Activated T-helper 1 cell treated with anti-CD3 and anti-CD28 coated beads, Interleukin-12 subunit alpha, Interleukin-12 subunit beta, Interleukin-2, Interleukin-4 antibody, amounts not matched to agents 30 ng/mL and 10 ng/mL and 1 ng/mL, durations not matched to agents 14 hours and 24 hours and 36 hours (primary cell): ENCODE measurements around the gene RPP25. TPM values are rescaled to one million over a fixed set of nuclear protein-coding genes. Genes with fewer than 3 reads are reported as not detected.

ENCODE experiments used
- DNase-seq: peaks from one replicate; pipeline ENCODE4 v3.0.0; 2021; ENCODE audit warnings: low spot score
- H3K27ac Mint-ChIP-seq: one replicate; pipeline ENCODE4 v1.8.0; 2021; ENCODE audit warnings: mild to moderate bottlenecking, mixed read lengths
- H3K27me3 Mint-ChIP-seq: one replicate; pipeline ENCODE4 v1.8.0; 2022; ENCODE audit warnings: mild to moderate bottlenecking, moderate library complexity, mixed read lengths; ENCODE audit not compliant: insufficient read depth
- H3K36me3 Mint-ChIP-seq: one replicate; pipeline ENCODE4 v1.8.0; 2021; ENCODE audit warnings: low read depth, mixed read lengths
- H3K4me1 Mint-ChIP-seq: one replicate; pipeline ENCODE4 v1.8.0; 2021; ENCODE audit warnings: low read depth, mixed read lengths
- H3K4me3 Mint-ChIP-seq: one replicate; pipeline ENCODE4 v1.8.0; 2021; ENCODE audit warnings: mild to moderate bottlenecking, moderate library complexity, mixed read lengths
- H3K9me3 Mint-ChIP-seq: one replicate; pipeline ENCODE4 v1.8.0; 2021; ENCODE audit warnings: mixed read lengths
- intact Hi-C: fragments of 100-400 bp; cut with micrococcal nuclease; formaldehyde crosslinking; loops from one replicate; pipeline ENCODE4 v1.15.1; 2024
- total RNA-seq: library from RNA; stranded (reverse); gene quantifications from 2 replicates; pipeline ENCODE4 v1.2.3, GENCODE V29; 2022

RPP25 gene
- total RNA-seq, 1 donor from 2014 or later: 15.3 TPM

DNA sequence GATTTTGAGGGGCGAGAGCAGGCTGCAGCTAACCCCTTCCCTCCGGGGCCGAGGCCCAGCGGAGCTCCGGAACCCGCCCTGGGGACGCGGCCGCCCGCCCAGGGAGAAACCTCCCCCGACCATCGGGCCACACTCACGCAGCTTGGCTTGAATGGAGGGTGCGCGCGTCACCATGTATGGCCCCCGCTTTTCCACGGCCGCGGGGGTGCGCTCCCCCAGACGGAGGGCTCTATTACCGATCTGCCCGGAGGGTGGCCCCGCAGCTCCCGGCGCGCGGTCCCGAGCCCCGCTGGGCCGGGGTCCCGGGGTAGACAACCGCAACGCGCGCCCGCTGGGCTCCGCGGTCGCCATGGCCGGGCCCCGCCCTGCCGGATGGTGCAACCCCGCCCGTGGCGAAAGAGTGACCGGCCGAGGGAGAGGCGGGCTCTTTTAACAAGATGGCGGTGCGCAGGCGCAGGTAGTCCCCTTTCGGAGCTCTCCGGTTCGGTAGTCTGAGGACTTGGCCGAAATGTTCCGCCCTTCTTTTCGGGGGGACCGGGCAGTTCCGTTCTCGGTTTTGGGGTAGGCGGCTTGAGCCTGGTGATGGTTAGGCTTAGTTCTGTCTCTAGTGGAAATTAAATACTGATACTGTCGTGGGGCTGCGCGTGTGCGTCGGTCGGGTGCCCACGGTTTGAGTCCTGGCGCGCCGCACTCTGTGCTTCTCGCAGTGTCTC lies 50.0 kb downstream of the RPP25 start, which contains the start of gene FAM219B:
Gene FAM219B (minus strand): TSS at position 402 of the 713 bp plus-strand sequence. CDS start 51 bp downstream, at position 351.
- H3K36me3 Mint-ChIP-seq: peaks cover 28% of the 10 kb centered on the region
- H3K4me3 Mint-ChIP-seq: peak within 1 kb of the TSS; percentile 92
- peaks cover 44% of the 10 kb centered on the region for H3K4me1 Mint-ChIP-seq
- no peaks in the 10 kb centered on the region for H3K27me3 Mint-ChIP-seq
- intact Hi-C loops: loop anchor here (1.0 to 2.0 kb wide), 5 partner anchors 16 to 61 kb away; partner anchors contain the start of genes COX5A, MPI and SCAMP2
- no peaks in the 10 kb centered on the region for H3K9me3 Mint-ChIP-seq
- peak within 1 kb of the TSS; percentile 87 for H3K27ac Mint-ChIP-seq
- DNase-seq: peak; percentile 81

DNA sequence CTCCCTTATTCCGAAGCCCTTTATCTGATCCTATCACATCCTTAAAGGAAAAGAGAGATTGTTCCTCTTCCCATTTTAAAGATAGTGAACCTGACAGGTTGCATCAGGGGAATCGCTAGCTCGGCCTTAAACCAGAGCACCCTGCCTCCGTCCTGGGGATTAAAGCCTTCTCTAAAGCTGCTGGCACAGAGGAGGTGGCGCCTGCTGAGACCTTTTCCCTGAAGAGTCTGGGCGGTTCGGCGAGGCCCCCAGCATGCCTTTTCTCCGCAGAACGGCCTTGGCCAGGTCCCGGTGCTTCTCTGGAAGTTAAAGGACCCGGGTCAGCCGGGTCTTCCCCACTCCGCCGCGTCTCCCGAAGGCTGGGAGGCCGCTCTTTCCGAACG lies 50.5 kb downstream of the RPP25 start:
- DNase-seq: no peak
- peak overlapping the region; percentile 68 for H3K27ac Mint-ChIP-seq
- intact Hi-C loops: loop anchor here (1.0 to 2.0 kb wide), 5 partner anchors 16 to 61 kb away; partner anchors contain the start of genes COX5A, MPI and SCAMP2
- H3K27me3 Mint-ChIP-seq: no peaks in the 10 kb centered on the region
- H3K36me3 Mint-ChIP-seq: peaks cover 26% of the 10 kb centered on the region
- H3K4me1 Mint-ChIP-seq: peaks cover 45% of the 10 kb centered on the region
- no peaks in the 10 kb centered on the region for H3K9me3 Mint-ChIP-seq
- peak overlapping the region; percentile 92 for H3K4me3 Mint-ChIP-seq

Other genes with a start within 250 kb of the RPP25 start
- gene CYP1A1, start 231.2 kb downstream of the RPP25 start, total RNA-seq: 0.29 and 0.37 TPM in 2 replicates
- gene CYP1A2, start 207.9 kb downstream of the RPP25 start, total RNA-seq: not detected in 2 replicates
- gene CSK, start 174.7 kb downstream of the RPP25 start, total RNA-seq: 348 and 362 TPM in 2 replicates
- 0.75 and 0.93 TPM in 2 replicates for gene LMAN1L, start 143.9 kb downstream of the RPP25 start, total RNA-seq
- 0.17 and 0.29 TPM in 2 replicates for gene CPLX3, start 130.1 kb downstream of the RPP25 start, total RNA-seq
- 52.1 and 52.4 TPM in 2 replicates for gene ULK3, start 113.6 kb downstream of the RPP25 start, total RNA-seq
- 93.7 and 103 TPM in 2 replicates for gene SCAMP2, start 83.4 kb downstream of the RPP25 start, total RNA-seq
- 57.7 and 62.8 TPM in 2 replicates for gene MPI, start 66.7 kb downstream of the RPP25 start, total RNA-seq
- 72.6 and 73.2 TPM in 2 replicates for gene FAM219B, start 49.9 kb downstream of the RPP25 start, total RNA-seq
- 273 and 290 TPM in 2 replicates for gene COX5A, start 18.7 kb downstream of the RPP25 start, total RNA-seq
- 2.0 and 3.5 TPM in 2 replicates for gene SCAMP5, start 38.8 kb upstream of the RPP25 start, total RNA-seq
- gene PPCDC, start 66.8 kb upstream of the RPP25 start, total RNA-seq: 25.0 and 27.1 TPM in 2 replicates
- 46.1 and 49.5 TPM in 2 replicates for gene C15orf39, start 245.1 kb upstream of the RPP25 start, total RNA-seq